SK-N-SH treated with all-trans-retinoic acid at 6 μM for 48 hours (cell line): ENCODE measurements around the gene RRP1.

Experiments
- ARNTL ChIP-seq: fragments of 450-650 bp; formaldehyde crosslinking; IDR thresholded peaks from 2 replicates; pipeline ENCODE4 v1.5.0; 2020; ENCODE audit warnings: low read depth, mild to moderate bottlenecking, moderate library complexity, borderline replicate concordance
- CSRNP3 ChIP-seq: fragments of 250-450 bp; sonication (Bioruptor Pico); IDR thresholded peaks from 2 replicates; pipeline ENCODE4 v1.5.1; 2021; ENCODE audit warnings: mild to moderate bottlenecking, moderate library complexity
- RARB ChIP-seq: fragments of 250-450 bp; sonication (Bioruptor Pico); IDR thresholded peaks from 2 replicates; pipeline ENCODE4 v1.8.0; 2021; ENCODE audit warnings: mild to moderate bottlenecking, moderate library complexity
- SNAI2 ChIP-seq: fragments of 250-450 bp; sonication (Bioruptor Pico); IDR thresholded peaks from 2 replicates; pipeline ENCODE4 v1.5.0; 2020; ENCODE audit warnings: mild to moderate bottlenecking, moderate library complexity
- ZNF8 ChIP-seq: fragments of 450-650 bp; formaldehyde crosslinking; IDR thresholded peaks from 2 replicates; pipeline ENCODE4 v1.5.0; 2020; ENCODE audit warnings: mild to moderate bottlenecking, moderate library complexity

GRCh38 chr21:43800566-43800965, 11.2 kb downstream of the RRP1 start:
- TF ChIP-seq ZNF8 (CRISPR knock-in tag), result no peak
- TF ChIP-seq ARNTL (CRISPR knock-in tag), result no peak
- no peak for TF ChIP-seq RARB (CRISPR knock-in tag)
- no peak for TF ChIP-seq CSRNP3 (CRISPR knock-in tag)
- no peak for TF ChIP-seq SNAI2
